BE2C (cell line): ENCODE measurements around the gene JPT2.

ENCODE experiments used
- DNase-seq: peaks from one replicate; pipeline ENCODE4 v3.0.0-alpha.2; 2020
- H3K27me3 ChIP-seq: fragments of 250-450 bp; sonication (Bioruptor Pico); 2 replicates; pipeline ENCODE4 v1.5.1; 2020; ENCODE audit warnings: mild to moderate bottlenecking
- H3K36me3 ChIP-seq: fragments of 250-450 bp; sonication (Bioruptor Pico); 2 replicates; pipeline ENCODE4 v1.5.1; 2020; ENCODE audit warnings: mild to moderate bottlenecking
- H3K4me1 ChIP-seq: fragments of 250-450 bp; sonication (Bioruptor Pico); 2 replicates; pipeline ENCODE4 v1.5.1; 2020
- H3K4me3 ChIP-seq: 2 replicates; pipeline ENCODE4 v1.5.1; 2011; ENCODE audit warnings: low read depth, low read length
- H3K9me3 ChIP-seq: fragments of 250-450 bp; sonication (Bioruptor Pico); 2 replicates; pipeline ENCODE4 v1.5.1; 2020
- TF ChIP-seq, protein P1 (sequence below): IDR thresholded peaks from 2 replicates; pipeline ENCODE4 v1.5.1; 2012; ENCODE audit warnings: mild to moderate bottlenecking, low read depth, low read length

JPT2 gene

DNA sequence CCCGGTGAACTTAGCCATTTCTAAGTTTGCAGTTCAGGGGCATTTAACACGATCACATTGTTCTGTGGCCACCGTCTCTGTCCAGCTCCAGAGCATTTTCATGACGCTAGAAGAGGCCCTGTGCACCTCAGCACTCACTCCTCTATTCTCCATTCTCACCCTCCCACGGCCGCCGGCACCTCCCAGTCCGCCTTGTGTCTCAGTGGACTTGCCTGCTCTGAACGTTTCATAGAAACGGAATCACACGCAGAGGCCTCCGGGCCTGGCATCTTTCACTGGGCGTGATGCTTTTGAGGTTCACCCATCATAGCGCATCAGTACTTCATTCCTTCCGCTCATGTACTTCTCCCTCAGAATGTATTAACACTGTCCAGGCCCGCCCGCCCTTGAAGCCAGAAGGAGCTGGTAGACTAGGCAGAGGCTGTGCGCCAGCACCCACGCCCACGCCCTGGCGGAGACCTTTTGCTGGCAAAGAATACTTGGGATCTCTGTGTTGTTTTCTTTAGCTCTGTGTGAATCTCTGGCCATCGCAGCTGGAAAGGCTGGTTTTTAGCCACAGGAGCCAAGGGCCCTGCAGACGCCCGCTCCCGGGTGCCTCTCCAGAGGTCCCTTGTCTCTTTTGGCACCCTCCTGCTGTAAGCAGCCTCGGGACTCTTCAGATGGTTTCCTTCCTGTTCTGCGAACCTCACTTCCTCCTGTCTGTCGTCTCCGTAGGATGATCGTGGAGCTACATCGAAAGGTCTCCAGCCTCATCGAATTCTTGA is 23.4 kb upstream of the JPT2 start:
- peaks cover 19% of the 10 kb centered on the region for H3K36me3 ChIP-seq
- no peaks in the 10 kb centered on the region for H3K4me1 ChIP-seq
- DNase-seq, result no peak
- H3K4me3 ChIP-seq, result no peak overlapping the region
- TF ChIP-seq, protein P1, sequence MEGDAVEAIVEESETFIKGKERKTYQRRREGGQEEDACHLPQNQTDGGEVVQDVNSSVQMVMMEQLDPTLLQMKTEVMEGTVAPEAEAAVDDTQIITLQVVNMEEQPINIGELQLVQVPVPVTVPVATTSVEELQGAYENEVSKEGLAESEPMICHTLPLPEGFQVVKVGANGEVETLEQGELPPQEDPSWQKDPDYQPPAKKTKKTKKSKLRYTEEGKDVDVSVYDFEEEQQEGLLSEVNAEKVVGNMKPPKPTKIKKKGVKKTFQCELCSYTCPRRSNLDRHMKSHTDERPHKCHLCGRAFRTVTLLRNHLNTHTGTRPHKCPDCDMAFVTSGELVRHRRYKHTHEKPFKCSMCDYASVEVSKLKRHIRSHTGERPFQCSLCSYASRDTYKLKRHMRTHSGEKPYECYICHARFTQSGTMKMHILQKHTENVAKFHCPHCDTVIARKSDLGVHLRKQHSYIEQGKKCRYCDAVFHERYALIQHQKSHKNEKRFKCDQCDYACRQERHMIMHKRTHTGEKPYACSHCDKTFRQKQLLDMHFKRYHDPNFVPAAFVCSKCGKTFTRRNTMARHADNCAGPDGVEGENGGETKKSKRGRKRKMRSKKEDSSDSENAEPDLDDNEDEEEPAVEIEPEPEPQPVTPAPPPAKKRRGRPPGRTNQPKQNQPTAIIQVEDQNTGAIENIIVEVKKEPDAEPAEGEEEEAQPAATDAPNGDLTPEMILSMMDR, result no peak
- no peaks in the 10 kb centered on the region for H3K27me3 ChIP-seq
- H3K9me3 ChIP-seq, result no peaks in the 10 kb centered on the region

DNA sequence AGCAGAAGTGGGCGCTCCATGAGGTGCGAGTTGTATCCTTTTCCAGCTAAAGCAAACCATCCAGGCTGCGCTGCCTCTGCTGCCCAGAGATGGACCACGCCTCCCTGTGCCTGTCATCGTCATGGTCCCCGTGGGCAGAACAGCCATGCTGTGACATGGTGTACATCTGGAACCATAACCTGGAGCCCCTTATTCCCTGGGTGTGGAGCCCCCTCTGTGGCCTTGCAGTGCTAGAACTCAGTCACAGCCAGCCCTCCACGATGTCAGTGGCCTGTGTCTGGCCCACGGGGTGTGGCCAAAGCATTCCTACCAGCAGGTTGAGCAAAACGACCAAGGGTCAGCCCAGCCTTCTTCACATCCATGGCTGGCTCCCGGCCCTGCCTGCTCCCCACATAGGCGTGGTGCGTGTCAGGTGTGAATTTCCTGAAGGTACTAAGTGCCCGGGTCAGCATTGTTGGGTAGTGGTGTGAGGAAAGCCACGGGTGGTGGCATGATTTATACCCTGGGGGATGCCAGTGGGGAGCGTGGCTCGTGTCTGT is 22.7 kb upstream of the JPT2 start:
- TF ChIP-seq, protein P1, result no peak
- Histone ChIP-seq H3K4me3 (no peak overlapping the region), H3K4me1 (no peaks in the 10 kb centered on the region), H3K36me3 (peaks cover 26% of the 10 kb centered on the region), H3K27me3 (no peaks in the 10 kb centered on the region), H3K9me3 (no peaks in the 10 kb centered on the region)
- no peak for DNase-seq

DNA sequence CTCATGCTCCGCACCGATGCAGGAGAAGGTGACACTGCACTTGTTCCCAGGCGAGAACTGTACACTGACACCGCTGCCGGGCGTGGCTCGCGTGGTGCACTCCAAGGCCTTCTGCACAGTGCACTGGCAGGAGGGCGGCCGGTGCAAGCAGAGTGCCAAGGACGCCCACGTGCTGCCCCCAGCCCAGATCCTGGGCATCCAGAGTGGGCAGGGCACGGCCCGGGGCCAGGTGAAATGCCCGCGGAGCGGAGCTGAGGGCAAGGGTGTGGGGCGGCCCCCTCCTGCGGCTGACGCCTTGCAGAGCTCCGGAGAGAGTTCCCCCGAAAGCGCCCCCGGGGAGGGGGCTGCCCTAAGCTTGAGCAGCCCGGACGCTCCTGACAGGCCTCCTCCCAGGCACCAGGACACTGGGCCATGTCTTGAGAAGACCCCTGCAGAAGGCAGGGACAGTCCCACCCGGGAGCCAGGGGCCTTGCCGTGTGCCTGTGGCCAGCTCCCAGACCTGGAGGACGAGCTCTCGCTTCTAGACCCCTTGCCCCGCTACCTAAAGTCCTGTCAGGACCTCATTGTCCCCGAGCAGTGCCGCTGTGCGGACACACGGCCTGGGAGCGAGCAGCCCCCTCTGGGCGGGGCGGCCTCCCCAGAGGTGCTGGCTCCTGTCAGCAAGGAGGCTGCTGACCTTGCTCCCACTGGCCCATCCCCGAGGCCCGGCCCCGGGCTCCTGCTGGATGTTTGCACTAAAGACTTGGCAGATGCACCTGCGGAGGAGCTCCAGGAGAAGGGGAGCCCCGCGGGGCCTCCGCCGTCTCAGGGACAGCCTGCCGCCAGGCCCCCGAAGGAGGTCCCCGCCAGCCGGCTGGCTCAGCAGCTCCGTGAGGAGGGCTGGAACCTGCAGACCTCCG is 21.9 kb upstream of the JPT2 start:
- H3K9me3 ChIP-seq, result no peaks in the 10 kb centered on the region
- H3K27me3 ChIP-seq, result no peaks in the 10 kb centered on the region
- no peak for DNase-seq
- no peaks in the 10 kb centered on the region for H3K4me1 ChIP-seq
- H3K36me3 ChIP-seq, result peaks cover 31% of the 10 kb centered on the region
- no peak overlapping the region for H3K4me3 ChIP-seq
- TF ChIP-seq, protein P1, result no peak

DNA sequence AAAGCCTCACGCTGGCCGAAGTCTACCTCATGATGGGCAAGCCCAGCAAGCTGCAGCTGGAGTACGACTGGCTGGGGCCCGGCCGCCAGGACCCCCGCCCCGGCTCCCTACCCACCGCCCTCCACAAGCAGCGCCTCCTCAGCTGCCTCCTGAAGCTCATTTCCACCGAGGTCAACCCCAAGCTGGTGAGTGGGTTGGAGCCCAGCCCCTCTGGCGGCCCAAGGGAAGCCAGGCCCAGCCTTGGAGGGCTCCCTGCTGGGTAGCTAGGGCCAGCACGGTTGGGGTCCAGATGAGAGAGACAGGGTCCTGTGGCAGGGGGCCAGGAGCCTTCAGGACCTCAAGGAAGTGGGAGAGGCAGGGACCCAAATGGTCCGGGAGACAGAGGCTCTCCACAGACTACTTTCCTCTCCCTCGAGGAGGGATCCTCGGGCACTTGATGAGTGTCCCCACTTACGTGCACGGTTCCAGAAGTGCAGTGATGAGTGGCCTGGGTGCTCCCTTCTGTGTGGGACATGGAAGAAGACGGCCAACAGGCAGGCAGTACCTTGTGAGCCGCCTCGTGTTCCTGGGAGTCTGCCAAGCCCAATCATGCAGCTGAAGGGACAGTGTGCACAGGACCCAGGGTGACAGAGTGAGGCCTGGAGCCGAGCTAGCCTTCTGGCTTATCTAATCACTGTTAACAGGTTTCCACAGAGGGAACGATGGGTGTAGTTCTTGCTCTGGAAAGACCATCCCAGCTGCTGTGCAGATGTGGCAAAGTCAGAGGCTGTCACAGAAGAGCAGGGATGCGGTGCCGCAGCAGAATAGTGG is 21.1 kb upstream of the JPT2 start:
- Histone ChIP-seq H3K36me3 (peaks cover 31% of the 10 kb centered on the region), H3K27me3 (no peaks in the 10 kb centered on the region), H3K4me3 (no peak overlapping the region), H3K4me1 (no peaks in the 10 kb centered on the region), H3K9me3 (no peaks in the 10 kb centered on the region)
- peak; percentile 34 for DNase-seq
- TF ChIP-seq, protein P1, result no peak

DNA sequence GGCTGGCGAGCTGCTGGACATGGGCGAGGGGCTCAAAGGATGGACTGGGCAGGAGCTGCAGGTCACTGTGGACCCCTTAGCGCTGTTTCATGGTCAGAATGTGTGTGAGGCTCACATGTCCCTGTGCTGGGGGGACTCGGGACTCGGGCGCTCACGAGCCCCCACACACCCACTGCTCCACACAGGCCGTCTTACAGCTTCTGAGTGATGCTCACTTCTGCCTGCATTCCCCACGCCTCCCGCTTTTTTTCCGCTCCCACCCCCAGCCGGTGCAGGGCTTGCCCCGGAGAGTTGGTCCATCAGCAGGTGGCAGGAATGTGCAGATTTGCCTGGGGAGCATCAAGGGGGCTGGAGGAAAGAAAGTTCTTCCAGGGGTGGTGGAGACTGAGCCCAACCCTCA is 20.2 kb upstream of the JPT2 start:
- Histone ChIP-seq H3K27me3 (no peaks in the 10 kb centered on the region), H3K4me3 (no peak overlapping the region), H3K4me1 (no peaks in the 10 kb centered on the region), H3K36me3 (peaks cover 37% of the 10 kb centered on the region), H3K9me3 (no peaks in the 10 kb centered on the region)
- no peak for DNase-seq
- TF ChIP-seq, protein P1, result no peak
